Stimulated activated CD4-positive, alpha-beta T cell treated with anti-CD3 and anti-CD28 coated beads, Interleukin-15, amount 100 ng/mL, for 1 hour (primary cell): ENCODE data around the gene JDP2.

ENCODE experiments used
- DNase-seq, 2 donors: peaks; one replicate each; pipeline ENCODE4 v3.0.0-alpha.2; 2020; ENCODE audit warnings: low read depth in 1 of 2, low spot score in 1 of 2

Gene JDP2

GRCh38 chr14:75435473-75435872 is 7.7 kb downstream of the JDP2 start:
- DNase-seq = no peak

GRCh38 chr14:75437201-75438143 is 9.7 kb downstream of the JDP2 start:
- no peak for DNase-seq

GRCh38 chr14:75438486-75439080 is 10.8 kb downstream of the JDP2 start:
- no peak for DNase-seq

- no peak for DNase-seq
Measured at GRCh38 chr14:75439989-75440388, 12.2 kb downstream of the JDP2 start.

- no peak for DNase-seq
Measured at GRCh38 chr14:75440733-75441477, 13.1 kb downstream of the JDP2 start.

GRCh38 chr14:75441728-75442127 is 13.9 kb downstream of the JDP2 start:
- no peak for DNase-seq

- no peak for DNase-seq
Measured at GRCh38 chr14:75442166-75442565, 14.3 kb downstream of the JDP2 start.

- DNase-seq = no peak
Measured at GRCh38 chr14:75442642-75443041, 14.8 kb downstream of the JDP2 start.

- DNase-seq = no peak
Measured at GRCh38 chr14:75443203-75443969, 15.6 kb downstream of the JDP2 start.

- DNase-seq = no peak
Measured at GRCh38 chr14:75445236-75445635, 17.4 kb downstream of the JDP2 start.

GRCh38 chr14:75445963-75446362 is 18.1 kb downstream of the JDP2 start:
- DNase-seq = no peak

- DNase-seq = no peak
Measured at GRCh38 chr14:75446447-75446846, 18.6 kb downstream of the JDP2 start.

- DNase-seq = no peak
Measured at GRCh38 chr14:75448209-75448608, 20.4 kb downstream of the JDP2 start.

GRCh38 chr14:75449036-75449435 is 21.2 kb downstream of the JDP2 start:
- DNase-seq = no peak

GRCh38 chr14:75449696-75450095 is 21.9 kb downstream of the JDP2 start:
- no peak for DNase-seq

- DNase-seq = no peak
Measured at GRCh38 chr14:75450381-75451276, 22.8 kb downstream of the JDP2 start.

GRCh38 chr14:75452324-75452723 is 24.5 kb downstream of the JDP2 start:
- no peak for DNase-seq

GRCh38 chr14:75452900-75453816 is 25.3 kb downstream of the JDP2 start:
- DNase-seq = no peak

- DNase-seq = peak in 1 of 2 donors; percentile 10
Measured at GRCh38 chr14:75453817-75454434, 26.1 kb downstream of the JDP2 start.
